HL-60 (cell line): ENCODE data around the gene RAB31.

Source experiments
- DNase-seq, 2 experiments: peaks; one replicate each; pipeline ENCODE4 v3.0.0-alpha.2; 2010 to 2020; ENCODE audit warnings: low read depth in 1 of 2, low spot score in 1 of 2
- H3K27ac ChIP-seq: fragments of 250-450 bp; sonication (Bioruptor Pico); replicated peaks from 2 replicates; pipeline ENCODE4 v1.5.1; 2020; ENCODE audit warnings: mild to moderate bottlenecking, moderate library complexity
- H3K27me3 ChIP-seq: fragments of 250-450 bp; sonication (Bioruptor Pico); 2 replicates; pipeline ENCODE4 v1.5.1; 2021; ENCODE audit warnings: mild to moderate bottlenecking, moderate library complexity; ENCODE audit not compliant: insufficient read depth, poor library complexity, severe bottlenecking
- H3K4me3 ChIP-seq: replicated peaks from 2 replicates; pipeline ENCODE4 v1.5.1; 2011; ENCODE audit warnings: mild to moderate bottlenecking, control low read depth, low read length; ENCODE audit not compliant: insufficient read depth
- CTCF ChIP-seq: IDR thresholded peaks from one replicate; pipeline ENCODE4 v1.5.1; 2011; ENCODE audit warnings: low read length, control low read depth, inconsistent platforms; ENCODE audit not compliant: insufficient read depth
- GABPA ChIP-seq: IDR thresholded peaks from 2 replicates; pipeline ENCODE4 v1.6.1; 2012; ENCODE audit warnings: low read depth
- POLR2AphosphoS5 ChIP-seq: IDR thresholded peaks from 2 replicates; pipeline ENCODE4 v1.6.1; 2012; ENCODE audit warnings: low read depth
- REST ChIP-seq: IDR thresholded peaks from 2 replicates; pipeline ENCODE4 v1.6.1; 2012; ENCODE audit warnings: low read depth; ENCODE audit not compliant: insufficient replicate concordance
- SPI1 ChIP-seq: IDR thresholded peaks from 2 replicates; pipeline ENCODE4 v1.6.1; 2012; ENCODE audit warnings: low read depth, mild to moderate bottlenecking, borderline replicate concordance

Gene RAB31

GRCh38 chr18:9722691-9723090 is 14.6 kb downstream of the RAB31 start:
- DNase-seq = no peak
- Histone ChIP-seq H3K27me3 (no peaks in the 10 kb centered on the region), H3K27ac (no peak overlapping the region), H3K4me3 (no peak overlapping the region)
- TF ChIP-seq POLR2AphosphoS5 = no peak
- TF ChIP-seq GABPA = no peak
- TF ChIP-seq REST = no peak
- TF ChIP-seq SPI1 = no peak
- no peak for TF ChIP-seq CTCF

- Histone ChIP-seq H3K27ac (no peak overlapping the region), H3K4me3 (no peak overlapping the region)
- TF ChIP-seq POLR2AphosphoS5 (no peak), SPI1 (no peak), CTCF (no peak), GABPA (no peak), REST (no peak)
Measured at GRCh38 chr18:9724797-9725585, 16.9 kb downstream of the RAB31 start.

GRCh38 chr18:9726175-9726574 is 18.1 kb downstream of the RAB31 start:
- no peak for TF ChIP-seq SPI1
- no peak for TF ChIP-seq CTCF
- TF ChIP-seq POLR2AphosphoS5 = no peak
- no peak for TF ChIP-seq REST
- no peak for TF ChIP-seq GABPA
- no peak overlapping the region for H3K4me3 ChIP-seq
- H3K27ac ChIP-seq = no peak overlapping the region
- no peaks in the 10 kb centered on the region for H3K27me3 ChIP-seq
- DNase-seq = no peak

More at GRCh38 chr18:9724797-9725585, 16.9 kb downstream of the RAB31 start:
- no peaks in the 10 kb centered on the region for H3K27me3 ChIP-seq
- no peak for DNase-seq
